GM18870 (cell line): ENCODE data around the gene ALX4.

Experiments
- ATAC-seq: cut with Tn5 transposase; IDR thresholded peaks from one replicate; pipeline ENCODE4 v1.9.1; 2021; ENCODE audit warnings: moderate library complexity; ENCODE audit not compliant: unreplicated experiment

Gene ALX4

GRCh38 chr11:44316659-44317240, 6.8 kb upstream of the ALX4 start:
- no peak for ATAC-seq

GRCh38 chr11:44315947-44316658, 6.2 kb upstream of the ALX4 start:
- ATAC-seq: no peak

GRCh38 chr11:44314733-44315132, 4.8 kb upstream of the ALX4 start:
- no peak for ATAC-seq

GRCh38 chr11:44313761-44314489, 4.0 kb upstream of the ALX4 start:
- ATAC-seq: no peak

GRCh38 chr11:44312876-44313275, 2.9 kb upstream of the ALX4 start:
- no peak for ATAC-seq

- no peak for ATAC-seq
Observed at GRCh38 chr11:44311339-44312261, 1.7 kb upstream of the ALX4 start.

GRCh38 chr11:44310463-44311272, 729 bp upstream of the ALX4 start:
- no peak for ATAC-seq

GRCh38 chr11:44310206-44310462, 195 bp upstream of the ALX4 start:
- no peak for ATAC-seq

- no peak for ATAC-seq
Observed at GRCh38 chr11:44308923-44309477, 939 bp downstream of the ALX4 start.

- ATAC-seq: no peak
Observed at GRCh38 chr11:44308256-44308922, 1.6 kb downstream of the ALX4 start.

GRCh38 chr11:44307340-44308099, 2.4 kb downstream of the ALX4 start:
- no peak for ATAC-seq

- ATAC-seq: no peak
Observed at GRCh38 chr11:44306918-44307244, 3.1 kb downstream of the ALX4 start.

- ATAC-seq: no peak
Observed at GRCh38 chr11:44306052-44306917, 3.7 kb downstream of the ALX4 start.

- no peak for ATAC-seq
Observed at GRCh38 chr11:44305470-44306051, 4.4 kb downstream of the ALX4 start.

GRCh38 chr11:44305026-44305469, 4.9 kb downstream of the ALX4 start:
- ATAC-seq: no peak

- no peak for ATAC-seq
Observed at GRCh38 chr11:44304091-44305025, 5.6 kb downstream of the ALX4 start.
